ENCODE results near the gene TOMM20. TPM values are rescaled to one million over a fixed set of nuclear protein-coding genes. Genes with fewer than 3 reads are reported as not detected.

Gene TOMM20
- total RNA-seq, 1 experiment from 2014 or later: 184 TPM

DNA sequence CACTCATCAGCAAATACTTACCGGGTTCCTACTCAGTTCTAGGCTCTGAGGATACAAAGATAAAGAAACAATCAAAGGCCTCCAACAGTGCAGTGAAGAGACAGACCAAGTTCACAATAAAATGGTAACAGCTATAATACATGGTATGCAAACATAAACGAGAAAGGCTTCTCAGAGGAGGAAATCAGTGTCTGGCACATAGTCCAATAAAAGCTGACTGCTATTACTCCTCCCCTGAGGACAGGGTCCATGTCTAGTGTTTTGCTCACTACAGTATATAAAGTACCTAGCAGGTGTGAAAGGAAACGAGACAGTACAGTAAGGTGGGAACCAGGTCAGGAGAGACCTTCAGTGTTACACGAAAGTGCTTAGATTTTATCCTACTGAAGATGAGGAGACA lies 28.1 kb upstream of the TOMM20 start:
- H3K9me3 Mint-ChIP-seq: no peaks in the 10 kb centered on the region
- ChIA-PET POLR2A (no interaction called here), CTCF (interaction anchor here (1.1 to 1.5 kb wide), 3 partner anchors 27 to 259 kb away, joined by 3 read pairs; no protein-coding TSS in a partner anchor)
- H3K36me3 Mint-ChIP-seq: peaks cover 36% of the 10 kb centered on the region
- no peak for TF ChIP-seq KAT7 (CRISPR knock-in tag; IDR thresholded peaks at IDR 0.05; ENCODE audit: borderline replicate concordance)
- no peak for TF ChIP-seq FOXK1 (CRISPR knock-in tag; IDR thresholded peaks at IDR 0.05)
- no peak for TF ChIP-seq PRRX2 (CRISPR knock-in tag; IDR thresholded peaks at IDR 0.05)
- TF ChIP-seq CREM (CRISPR knock-in tag; IDR thresholded peaks at IDR 0.05): no peak
- no peak for TF ChIP-seq ELF4 (CRISPR knock-in tag; IDR thresholded peaks at IDR 0.05; ENCODE audit: low read depth)
- TF ChIP-seq ZNF396 (CRISPR knock-in tag; IDR thresholded peaks at IDR 0.05; ENCODE audit: borderline replicate concordance): no peak
- no peak for TF ChIP-seq NFATC4 (CRISPR knock-in tag; IDR thresholded peaks at IDR 0.05)
- no peaks in the 10 kb centered on the region for H3K27me3 Mint-ChIP-seq (ENCODE audit: low read depth)
- ATAC-seq (no peak), DNase-seq (ENCODE audit: low spot score) (no peak)
- peaks cover 10% of the 10 kb centered on the region for H3K4me1 Mint-ChIP-seq
- H3K4me3 Mint-ChIP-seq: no peak overlapping the region
- H3K27ac Mint-ChIP-seq: no peak overlapping the region

DNA sequence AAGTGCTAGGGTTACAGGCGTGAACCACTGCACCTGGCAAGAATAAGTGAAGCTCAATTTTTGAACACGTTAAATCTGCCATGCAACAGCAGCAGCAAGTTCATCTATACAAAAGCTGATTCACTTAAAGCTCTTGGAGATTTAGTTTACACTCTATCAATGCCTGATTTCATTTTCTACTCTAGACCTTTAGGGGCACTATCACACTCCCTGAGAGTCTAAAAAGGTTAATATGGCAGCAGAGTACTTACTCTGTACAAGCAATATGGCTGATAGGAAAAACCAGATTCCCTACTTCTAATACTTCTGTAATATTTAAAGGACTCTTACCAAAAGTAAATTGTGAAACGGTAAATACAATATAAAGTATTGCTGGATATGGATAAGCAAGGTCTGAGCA lies 27.6 kb upstream of the TOMM20 start:
- peaks cover 39% of the 10 kb centered on the region for H3K36me3 Mint-ChIP-seq
- CTCF ChIA-PET: interaction anchor here (1.1 to 1.5 kb wide), 3 partner anchors 27 to 259 kb away, joined by 3 read pairs; no protein-coding TSS in a partner anchor
- peaks cover 9% of the 10 kb centered on the region for H3K4me1 Mint-ChIP-seq
- H3K27ac Mint-ChIP-seq: no peak overlapping the region
- no peak overlapping the region for H3K4me3 Mint-ChIP-seq
- no peaks in the 10 kb centered on the region for H3K27me3 Mint-ChIP-seq (ENCODE audit: low read depth)
- H3K9me3 Mint-ChIP-seq: no peaks in the 10 kb centered on the region
- TF ChIP-seq SMAD3 (CRISPR knock-in tag; IDR thresholded peaks at IDR 0.05; ENCODE audit: borderline replicate concordance) (no peak), GTF2I (CRISPR knock-in tag; conservative IDR thresholded peaks at IDR 0.05) (no peak), NFYB (CRISPR knock-in tag; conservative IDR thresholded peaks at IDR 0.05; ENCODE audit: low read depth) (no peak), SMAD4 (CRISPR knock-in tag; IDR thresholded peaks at IDR 0.05) (no peak), NFE2L1 (CRISPR knock-in tag; IDR thresholded peaks at IDR 0.05) (no peak)
- TF ChIP-seq, protein P1, sequence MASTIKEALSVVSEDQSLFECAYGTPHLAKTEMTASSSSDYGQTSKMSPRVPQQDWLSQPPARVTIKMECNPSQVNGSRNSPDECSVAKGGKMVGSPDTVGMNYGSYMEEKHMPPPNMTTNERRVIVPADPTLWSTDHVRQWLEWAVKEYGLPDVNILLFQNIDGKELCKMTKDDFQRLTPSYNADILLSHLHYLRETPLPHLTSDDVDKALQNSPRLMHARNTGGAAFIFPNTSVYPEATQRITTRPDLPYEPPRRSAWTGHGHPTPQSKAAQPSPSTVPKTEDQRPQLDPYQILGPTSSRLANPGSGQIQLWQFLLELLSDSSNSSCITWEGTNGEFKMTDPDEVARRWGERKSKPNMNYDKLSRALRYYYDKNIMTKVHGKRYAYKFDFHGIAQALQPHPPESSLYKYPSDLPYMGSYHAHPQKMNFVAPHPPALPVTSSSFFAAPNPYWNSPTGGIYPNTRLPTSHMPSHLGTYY (CRISPR knock-in tag; IDR thresholded peaks at IDR 0.05): no peak
- TF ChIP-seq, protein P2, sequence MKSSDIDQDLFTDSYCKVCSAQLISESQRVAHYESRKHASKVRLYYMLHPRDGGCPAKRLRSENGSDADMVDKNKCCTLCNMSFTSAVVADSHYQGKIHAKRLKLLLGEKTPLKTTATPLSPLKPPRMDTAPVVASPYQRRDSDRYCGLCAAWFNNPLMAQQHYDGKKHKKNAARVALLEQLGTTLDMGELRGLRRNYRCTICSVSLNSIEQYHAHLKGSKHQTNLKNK (CRISPR knock-in tag; IDR thresholded peaks at IDR 0.05): no peak
- TF ChIP-seq, protein P3, sequence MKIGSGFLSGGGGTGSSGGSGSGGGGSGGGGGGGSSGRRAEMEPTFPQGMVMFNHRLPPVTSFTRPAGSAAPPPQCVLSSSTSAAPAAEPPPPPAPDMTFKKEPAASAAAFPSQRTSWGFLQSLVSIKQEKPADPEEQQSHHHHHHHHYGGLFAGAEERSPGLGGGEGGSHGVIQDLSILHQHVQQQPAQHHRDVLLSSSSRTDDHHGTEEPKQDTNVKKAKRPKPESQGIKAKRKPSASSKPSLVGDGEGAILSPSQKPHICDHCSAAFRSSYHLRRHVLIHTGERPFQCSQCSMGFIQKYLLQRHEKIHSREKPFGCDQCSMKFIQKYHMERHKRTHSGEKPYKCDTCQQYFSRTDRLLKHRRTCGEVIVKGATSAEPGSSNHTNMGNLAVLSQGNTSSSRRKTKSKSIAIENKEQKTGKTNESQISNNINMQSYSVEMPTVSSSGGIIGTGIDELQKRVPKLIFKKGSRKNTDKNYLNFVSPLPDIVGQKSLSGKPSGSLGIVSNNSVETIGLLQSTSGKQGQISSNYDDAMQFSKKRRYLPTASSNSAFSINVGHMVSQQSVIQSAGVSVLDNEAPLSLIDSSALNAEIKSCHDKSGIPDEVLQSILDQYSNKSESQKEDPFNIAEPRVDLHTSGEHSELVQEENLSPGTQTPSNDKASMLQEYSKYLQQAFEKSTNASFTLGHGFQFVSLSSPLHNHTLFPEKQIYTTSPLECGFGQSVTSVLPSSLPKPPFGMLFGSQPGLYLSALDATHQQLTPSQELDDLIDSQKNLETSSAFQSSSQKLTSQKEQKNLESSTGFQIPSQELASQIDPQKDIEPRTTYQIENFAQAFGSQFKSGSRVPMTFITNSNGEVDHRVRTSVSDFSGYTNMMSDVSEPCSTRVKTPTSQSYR (CRISPR knock-in tag; IDR thresholded peaks at IDR 0.05): no peak
- ATAC-seq (no peak), DNase-seq (ENCODE audit: low spot score) (no peak)
- POLR2A ChIA-PET: no interaction called here

DNA sequence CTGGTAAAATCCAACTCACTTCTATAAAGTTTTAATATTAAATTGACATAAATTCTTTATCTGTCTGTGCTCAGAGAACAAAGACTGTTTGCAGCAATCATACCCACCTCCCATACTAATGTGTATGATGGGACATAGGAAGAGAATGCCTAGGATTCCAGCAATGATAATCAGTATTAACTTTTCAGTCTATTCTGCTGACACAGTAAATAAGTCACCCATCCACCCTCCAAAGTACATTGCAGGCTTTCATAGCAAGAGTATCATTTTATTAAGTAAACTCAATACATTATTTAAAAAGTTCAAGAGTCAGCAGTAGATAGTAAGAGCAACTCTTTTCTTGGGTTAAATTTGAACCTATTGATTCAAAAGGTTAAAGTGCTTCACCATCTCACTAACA lies 23.6 kb upstream of the TOMM20 start:
- peaks cover 63% of the 10 kb centered on the region for H3K36me3 Mint-ChIP-seq
- CTCF ChIA-PET: no interaction called here
- H3K27ac Mint-ChIP-seq: no peak overlapping the region
- TF ChIP-seq OVOL2 (CRISPR knock-in tag; IDR thresholded peaks at IDR 0.05; ENCODE audit: borderline replicate concordance) (no peak), CBFB (CRISPR knock-in tag; IDR thresholded peaks at IDR 0.05; ENCODE audit: low read depth) (no peak), CREB1 (CRISPR knock-in tag; IDR thresholded peaks at IDR 0.05) (no peak), NFE2L1 (CRISPR knock-in tag; IDR thresholded peaks at IDR 0.05) (no peak), RELA (CRISPR knock-in tag; IDR thresholded peaks at IDR 0.05; ENCODE audit: borderline replicate concordance) (no peak), FOXK1 (CRISPR knock-in tag; IDR thresholded peaks at IDR 0.05) (no peak)
- TF ChIP-seq, protein P4, sequence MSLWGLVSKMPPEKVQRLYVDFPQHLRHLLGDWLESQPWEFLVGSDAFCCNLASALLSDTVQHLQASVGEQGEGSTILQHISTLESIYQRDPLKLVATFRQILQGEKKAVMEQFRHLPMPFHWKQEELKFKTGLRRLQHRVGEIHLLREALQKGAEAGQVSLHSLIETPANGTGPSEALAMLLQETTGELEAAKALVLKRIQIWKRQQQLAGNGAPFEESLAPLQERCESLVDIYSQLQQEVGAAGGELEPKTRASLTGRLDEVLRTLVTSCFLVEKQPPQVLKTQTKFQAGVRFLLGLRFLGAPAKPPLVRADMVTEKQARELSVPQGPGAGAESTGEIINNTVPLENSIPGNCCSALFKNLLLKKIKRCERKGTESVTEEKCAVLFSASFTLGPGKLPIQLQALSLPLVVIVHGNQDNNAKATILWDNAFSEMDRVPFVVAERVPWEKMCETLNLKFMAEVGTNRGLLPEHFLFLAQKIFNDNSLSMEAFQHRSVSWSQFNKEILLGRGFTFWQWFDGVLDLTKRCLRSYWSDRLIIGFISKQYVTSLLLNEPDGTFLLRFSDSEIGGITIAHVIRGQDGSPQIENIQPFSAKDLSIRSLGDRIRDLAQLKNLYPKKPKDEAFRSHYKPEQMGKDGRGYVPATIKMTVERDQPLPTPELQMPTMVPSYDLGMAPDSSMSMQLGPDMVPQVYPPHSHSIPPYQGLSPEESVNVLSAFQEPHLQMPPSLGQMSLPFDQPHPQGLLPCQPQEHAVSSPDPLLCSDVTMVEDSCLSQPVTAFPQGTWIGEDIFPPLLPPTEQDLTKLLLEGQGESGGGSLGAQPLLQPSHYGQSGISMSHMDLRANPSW (CRISPR knock-in tag; conservative IDR thresholded peaks at IDR 0.05; ENCODE audit: low read depth): no peak
- TF ChIP-seq, protein P5, sequence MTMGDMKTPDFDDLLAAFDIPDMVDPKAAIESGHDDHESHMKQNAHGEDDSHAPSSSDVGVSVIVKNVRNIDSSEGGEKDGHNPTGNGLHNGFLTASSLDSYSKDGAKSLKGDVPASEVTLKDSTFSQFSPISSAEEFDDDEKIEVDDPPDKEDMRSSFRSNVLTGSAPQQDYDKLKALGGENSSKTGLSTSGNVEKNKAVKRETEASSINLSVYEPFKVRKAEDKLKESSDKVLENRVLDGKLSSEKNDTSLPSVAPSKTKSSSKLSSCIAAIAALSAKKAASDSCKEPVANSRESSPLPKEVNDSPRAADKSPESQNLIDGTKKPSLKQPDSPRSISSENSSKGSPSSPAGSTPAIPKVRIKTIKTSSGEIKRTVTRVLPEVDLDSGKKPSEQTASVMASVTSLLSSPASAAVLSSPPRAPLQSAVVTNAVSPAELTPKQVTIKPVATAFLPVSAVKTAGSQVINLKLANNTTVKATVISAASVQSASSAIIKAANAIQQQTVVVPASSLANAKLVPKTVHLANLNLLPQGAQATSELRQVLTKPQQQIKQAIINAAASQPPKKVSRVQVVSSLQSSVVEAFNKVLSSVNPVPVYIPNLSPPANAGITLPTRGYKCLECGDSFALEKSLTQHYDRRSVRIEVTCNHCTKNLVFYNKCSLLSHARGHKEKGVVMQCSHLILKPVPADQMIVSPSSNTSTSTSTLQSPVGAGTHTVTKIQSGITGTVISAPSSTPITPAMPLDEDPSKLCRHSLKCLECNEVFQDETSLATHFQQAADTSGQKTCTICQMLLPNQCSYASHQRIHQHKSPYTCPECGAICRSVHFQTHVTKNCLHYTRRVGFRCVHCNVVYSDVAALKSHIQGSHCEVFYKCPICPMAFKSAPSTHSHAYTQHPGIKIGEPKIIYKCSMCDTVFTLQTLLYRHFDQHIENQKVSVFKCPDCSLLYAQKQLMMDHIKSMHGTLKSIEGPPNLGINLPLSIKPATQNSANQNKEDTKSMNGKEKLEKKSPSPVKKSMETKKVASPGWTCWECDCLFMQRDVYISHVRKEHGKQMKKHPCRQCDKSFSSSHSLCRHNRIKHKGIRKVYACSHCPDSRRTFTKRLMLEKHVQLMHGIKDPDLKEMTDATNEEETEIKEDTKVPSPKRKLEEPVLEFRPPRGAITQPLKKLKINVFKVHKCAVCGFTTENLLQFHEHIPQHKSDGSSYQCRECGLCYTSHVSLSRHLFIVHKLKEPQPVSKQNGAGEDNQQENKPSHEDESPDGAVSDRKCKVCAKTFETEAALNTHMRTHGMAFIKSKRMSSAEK (CRISPR knock-in tag; IDR thresholded peaks at IDR 0.05; ENCODE audit: borderline replicate concordance): no peak

More for the DNA sequence above, 23.6 kb upstream of the TOMM20 start:
- DNase-seq (ENCODE audit: low spot score) (no peak), ATAC-seq (no peak)
- Mint-ChIP-seq H3K27me3 (ENCODE audit: low read depth) (no peaks in the 10 kb centered on the region), H3K9me3 (no peaks in the 10 kb centered on the region), H3K4me1 (no peaks in the 10 kb centered on the region), H3K4me3 (no peak overlapping the region)
- POLR2A ChIA-PET: interaction anchor here (0.7 kb wide), 1 partner anchor 215 kb away, joined by 3 read pairs; the partner anchor contains the start of gene TBCE
